ENCODE measurements around the gene KCNH8. TPM values are rescaled to one million over a fixed set of nuclear protein-coding genes. Genes with fewer than 3 reads are reported as not detected.
"Not testable (repeated sequence)": the region's sequence is repeated elsewhere in the genome, so short reads cannot be mapped to it uniquely, and the experiment has no call there.

Gene KCNH8
- total RNA-seq, 1 donor from 2014 or later = 0.89 TPM

GRCh38 chr3:19173945-19174344 is 25.6 kb downstream of the KCNH8 start:
- no peak for DNase-seq (ENCODE audit: low spot score)

- DNase-seq (ENCODE audit: low spot score) = no peak
These were observed 35.3 kb downstream of the KCNH8 start for GRCh38 chr3:19183584-19183983.

- DNase-seq (ENCODE audit: low spot score) = no peak
These were observed 41.8 kb downstream of the KCNH8 start for GRCh38 chr3:19190126-19190525.

GRCh38 chr3:19190602-19191001 is 42.3 kb downstream of the KCNH8 start:
- no peak for DNase-seq (ENCODE audit: low spot score)

- DNase-seq (ENCODE audit: low spot score) = no peak
These were observed 50.8 kb downstream of the KCNH8 start for GRCh38 chr3:19199131-19199530.

GRCh38 chr3:19202303-19202702 is 54.0 kb downstream of the KCNH8 start:
- no peak for DNase-seq (ENCODE audit: low spot score)

- DNase-seq (ENCODE audit: low spot score) = no peak
These were observed 54.4 kb downstream of the KCNH8 start for GRCh38 chr3:19202754-19203153.

GRCh38 chr3:19206540-19206939 is 58.2 kb downstream of the KCNH8 start:
- DNase-seq (ENCODE audit: low spot score) = no peak

GRCh38 chr3:19213603-19214220 is 65.4 kb downstream of the KCNH8 start:
- no peak for DNase-seq (ENCODE audit: low spot score)

GRCh38 chr3:19215427-19215826 is 67.1 kb downstream of the KCNH8 start:
- no peak for DNase-seq (ENCODE audit: low spot score)

- peak; percentile 78 for DNase-seq (ENCODE audit: low spot score)
These were observed 68.5 kb downstream of the KCNH8 start for GRCh38 chr3:19216669-19217337.

- no peak for DNase-seq (ENCODE audit: low spot score)
These were observed 72.0 kb downstream of the KCNH8 start for GRCh38 chr3:19220311-19220710.

GRCh38 chr3:19221081-19221480 is 72.8 kb downstream of the KCNH8 start:
- no peak for DNase-seq (ENCODE audit: low spot score)

- no peak for DNase-seq (ENCODE audit: low spot score)
These were observed 78.2 kb downstream of the KCNH8 start for GRCh38 chr3:19226479-19226878.

- DNase-seq (ENCODE audit: low spot score) = no peak
These were observed 79.9 kb downstream of the KCNH8 start for GRCh38 chr3:19228167-19228566.

GRCh38 chr3:19229086-19229485 is 80.8 kb downstream of the KCNH8 start:
- no peak for DNase-seq (ENCODE audit: low spot score)

GRCh38 chr3:19229881-19230280 is 81.6 kb downstream of the KCNH8 start:
- not testable (repeated sequence) for DNase-seq (ENCODE audit: low spot score)

- peak; percentile 17 for DNase-seq (ENCODE audit: low spot score)
These were observed 83.6 kb downstream of the KCNH8 start for GRCh38 chr3:19231792-19232461.

GRCh38 chr3:19232566-19232965 is 84.3 kb downstream of the KCNH8 start:
- DNase-seq (ENCODE audit: low spot score) = peak; percentile 15

GRCh38 chr3:19233882-19234784 is 85.8 kb downstream of the KCNH8 start:
- DNase-seq (ENCODE audit: low spot score) = not testable (repeated sequence)

GRCh38 chr3:19248143-19248542 is 99.8 kb downstream of the KCNH8 start:
- no peak for DNase-seq (ENCODE audit: low spot score)

- DNase-seq (ENCODE audit: low spot score) = no peak
These were observed 100.5 kb downstream of the KCNH8 start for GRCh38 chr3:19248767-19249166.

Measured in mucosa of gallbladder (tissue), 1 donor.